GM23338 (cell line): ENCODE results near the gene SORL1.

Experiments
- CTCF ChIP-seq, 2 experiments: fragments of 200-600 bp in 1 of 2; sonication (generic) in 1 of 2; conservative IDR thresholded peaks; 2 replicates each; pipeline versions ENCODE4 v1.5.1 to v1.6.1; 2016 to 2017; ENCODE audit warnings: antibody characterized with exemption in 2 of 2, low read depth in 2 of 2, mild to moderate bottlenecking in 2 of 2, moderate library complexity in 1 of 2
- ETS1 ChIP-seq: IDR thresholded peaks from 2 replicates; pipeline ENCODE4 v1.6.1; 2016; ENCODE audit warnings: antibody characterized with exemption
- EZH2 ChIP-seq: fragments of 200-600 bp; sonication (generic); IDR thresholded peaks from one replicate; pipeline ENCODE4 v1.8.0; 2017; ENCODE audit warnings: antibody characterized with exemption, mild to moderate bottlenecking, low read depth; ENCODE audit not compliant: unreplicated experiment
- EZH2phosphoT487 ChIP-seq: fragments of 200-600 bp; sonication (generic); IDR thresholded peaks from one replicate; pipeline ENCODE4 v1.8.1; 2018; ENCODE audit warnings: antibody characterized with exemption; ENCODE audit not compliant: unreplicated experiment
- POLR2AphosphoS5 ChIP-seq: IDR thresholded peaks from 2 replicates; pipeline ENCODE4 v1.6.1; 2016; ENCODE audit warnings: antibody characterized with exemption, low read depth
- REST ChIP-seq: IDR thresholded peaks from one replicate; pipeline ENCODE4 v1.6.1; 2018; ENCODE audit warnings: antibody characterized with exemption; ENCODE audit not compliant: unreplicated experiment

GRCh38 chr11:121613724-121614123 lies 161.6 kb downstream of the SORL1 start:
- no peak for TF ChIP-seq CTCF (conservative IDR thresholded peaks at IDR 0.05; ENCODE audit: low read depth in 2 of 2)
- TF ChIP-seq EZH2 = no peak
- no peak for TF ChIP-seq EZH2phosphoT487
- TF ChIP-seq REST = no peak
- no peak for TF ChIP-seq ETS1
- no peak for TF ChIP-seq POLR2AphosphoS5
